Fibroblast of mammary gland (primary cell): ENCODE results near the gene ARHGAP6.
A peak's percentile ranks its signal among the peaks of the same experiment; 100 is the strongest.

ENCODE experiments used
- DNase-seq: peaks from one replicate; pipeline ENCODE4 v3.0.0-alpha.2; 2010; ENCODE audit warnings: low read depth
- H3K4me3 ChIP-seq: 2 replicates; pipeline ENCODE4 v1.5.1; 2011; ENCODE audit warnings: low read depth, mild to moderate bottlenecking, low read length, moderate library complexity; ENCODE audit not compliant: control insufficient read depth
- TF ChIP-seq, protein P1 (sequence below): conservative IDR thresholded peaks from 2 replicates; pipeline ENCODE4 v1.5.1; 2011; ENCODE audit warnings: low read depth, low read length, inconsistent platforms; ENCODE audit not compliant: control insufficient read depth, insufficient read depth

The ARHGAP6 gene

DNA sequence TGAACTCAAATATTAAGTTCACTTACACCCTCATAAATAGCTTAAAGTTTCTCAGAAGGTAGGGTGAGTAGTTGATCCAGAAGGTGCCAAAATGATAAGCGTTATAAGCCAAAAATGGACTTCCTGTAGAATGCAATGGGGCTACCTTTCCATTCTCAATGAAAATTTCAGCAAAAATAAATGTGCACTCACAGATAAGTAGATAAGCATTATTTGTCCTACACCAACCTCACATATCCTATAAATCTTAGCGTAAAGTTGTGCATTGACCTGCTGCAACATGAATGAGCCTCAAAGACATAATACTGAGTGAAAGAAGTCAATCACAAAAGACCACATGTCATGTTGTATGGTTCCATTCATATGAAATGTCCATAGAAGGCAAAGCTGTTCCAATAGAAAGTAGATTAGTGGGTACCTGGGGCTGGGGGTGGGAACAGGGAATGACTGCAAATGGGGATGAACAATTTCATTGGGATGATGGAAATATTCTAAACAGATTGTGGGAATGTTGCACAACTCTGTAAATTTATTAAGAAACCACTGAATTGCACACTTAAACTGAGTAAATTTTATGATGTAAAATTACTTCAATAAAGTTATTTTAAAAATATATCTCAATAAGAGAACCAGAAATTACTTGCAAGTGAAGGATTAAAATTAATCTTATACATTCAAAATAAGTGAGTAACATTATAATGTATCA lies 271.6 kb downstream of the ARHGAP6 start:
- DNase-seq = no peak
- H3K4me3 ChIP-seq = no peak overlapping the region
- TF ChIP-seq, protein P1, sequence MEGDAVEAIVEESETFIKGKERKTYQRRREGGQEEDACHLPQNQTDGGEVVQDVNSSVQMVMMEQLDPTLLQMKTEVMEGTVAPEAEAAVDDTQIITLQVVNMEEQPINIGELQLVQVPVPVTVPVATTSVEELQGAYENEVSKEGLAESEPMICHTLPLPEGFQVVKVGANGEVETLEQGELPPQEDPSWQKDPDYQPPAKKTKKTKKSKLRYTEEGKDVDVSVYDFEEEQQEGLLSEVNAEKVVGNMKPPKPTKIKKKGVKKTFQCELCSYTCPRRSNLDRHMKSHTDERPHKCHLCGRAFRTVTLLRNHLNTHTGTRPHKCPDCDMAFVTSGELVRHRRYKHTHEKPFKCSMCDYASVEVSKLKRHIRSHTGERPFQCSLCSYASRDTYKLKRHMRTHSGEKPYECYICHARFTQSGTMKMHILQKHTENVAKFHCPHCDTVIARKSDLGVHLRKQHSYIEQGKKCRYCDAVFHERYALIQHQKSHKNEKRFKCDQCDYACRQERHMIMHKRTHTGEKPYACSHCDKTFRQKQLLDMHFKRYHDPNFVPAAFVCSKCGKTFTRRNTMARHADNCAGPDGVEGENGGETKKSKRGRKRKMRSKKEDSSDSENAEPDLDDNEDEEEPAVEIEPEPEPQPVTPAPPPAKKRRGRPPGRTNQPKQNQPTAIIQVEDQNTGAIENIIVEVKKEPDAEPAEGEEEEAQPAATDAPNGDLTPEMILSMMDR = no peak

DNA sequence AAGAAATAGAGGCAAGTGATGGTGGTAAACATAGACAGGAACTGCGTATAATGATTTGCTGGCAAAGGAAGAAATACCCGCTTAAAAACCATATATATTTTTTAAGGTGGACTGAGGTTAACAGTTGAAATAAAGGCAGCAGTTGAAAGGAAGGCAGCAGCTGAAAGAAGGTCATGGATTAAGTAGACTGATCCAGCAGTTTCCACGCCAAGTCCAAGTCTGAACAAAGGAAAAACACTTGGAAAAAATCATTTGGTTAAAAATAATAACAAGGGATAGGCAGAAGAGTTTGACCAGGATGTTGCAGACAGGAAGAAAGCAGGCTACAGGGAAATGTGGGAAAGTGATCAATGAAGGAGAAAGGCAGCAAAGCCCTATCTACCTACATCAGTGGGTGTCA lies 278.9 kb downstream of the ARHGAP6 start:
- DNase-seq = no peak
- no peak overlapping the region for H3K4me3 ChIP-seq
- TF ChIP-seq, protein P1 = no peak

DNA sequence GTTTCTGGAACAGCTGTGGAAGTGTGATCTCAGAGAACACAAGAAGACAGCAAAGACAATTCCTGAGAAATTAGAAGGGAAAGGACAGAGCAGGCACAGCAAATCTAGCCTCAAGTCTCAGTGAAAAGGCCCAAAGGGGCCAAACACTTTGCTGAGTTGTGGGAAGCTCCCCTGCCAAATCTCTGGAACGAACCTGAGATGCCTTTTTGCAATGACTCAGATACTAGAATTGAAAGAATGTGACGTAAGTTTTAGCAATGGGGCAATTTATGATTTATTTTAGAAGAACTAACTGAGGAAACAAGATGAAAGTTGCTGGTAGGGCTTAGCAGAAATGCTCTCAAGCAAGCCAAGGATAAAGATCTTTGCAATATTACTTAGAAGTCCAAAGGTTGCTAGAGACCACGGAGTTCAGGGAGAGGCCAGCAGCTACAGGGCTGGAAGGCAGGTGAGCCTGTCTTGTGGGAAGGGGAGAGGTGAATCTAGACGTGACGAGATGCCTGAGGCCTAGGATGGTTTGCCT lies 279.7 kb downstream of the ARHGAP6 start:
- TF ChIP-seq, protein P1 = no peak
- H3K4me3 ChIP-seq = no peak overlapping the region
- DNase-seq = peak; percentile 86

DNA sequence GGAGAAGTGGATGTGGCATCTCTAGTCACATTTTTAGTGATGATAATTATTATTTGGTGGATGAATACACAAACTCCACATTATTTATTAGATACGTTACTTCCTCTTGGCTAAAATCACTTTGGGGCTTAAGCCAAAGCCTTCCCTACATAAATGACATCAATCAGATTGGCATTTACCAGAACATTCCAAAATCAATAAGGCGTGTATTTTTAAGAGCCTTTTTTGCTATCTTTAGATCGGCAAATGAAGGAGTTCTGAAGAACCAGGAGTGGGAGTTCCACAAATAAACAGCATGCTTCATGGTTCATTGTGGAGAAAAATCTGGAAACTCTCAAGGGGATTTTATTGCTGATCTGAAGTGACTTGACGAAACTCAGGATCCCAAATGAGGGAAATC lies 282.8 kb downstream of the ARHGAP6 start:
- TF ChIP-seq, protein P1 = no peak
- peak; percentile 14 for DNase-seq
- H3K4me3 ChIP-seq = no peak overlapping the region

DNA sequence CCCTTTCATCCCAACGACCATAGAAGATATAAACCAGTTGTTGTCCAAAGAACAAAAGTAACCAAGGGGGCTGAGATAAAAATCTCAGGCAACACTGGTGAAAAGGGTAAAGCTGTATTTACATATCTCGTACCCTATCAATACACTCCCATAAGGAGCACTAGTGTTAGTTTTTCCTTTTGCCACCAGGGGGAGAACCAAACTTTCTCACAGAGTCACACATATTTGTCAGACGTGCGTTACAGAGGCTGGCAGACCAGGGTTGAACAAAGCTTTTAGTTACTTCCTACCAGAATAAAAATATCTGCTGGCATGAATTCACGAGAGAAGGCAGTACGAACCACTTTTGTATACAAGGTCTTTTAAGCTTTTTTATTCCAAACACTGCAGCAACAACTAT lies 284.3 kb downstream of the ARHGAP6 start:
- DNase-seq = peak; percentile 78
- TF ChIP-seq, protein P1 = peak; percentile 66
- no peak overlapping the region for H3K4me3 ChIP-seq

DNA sequence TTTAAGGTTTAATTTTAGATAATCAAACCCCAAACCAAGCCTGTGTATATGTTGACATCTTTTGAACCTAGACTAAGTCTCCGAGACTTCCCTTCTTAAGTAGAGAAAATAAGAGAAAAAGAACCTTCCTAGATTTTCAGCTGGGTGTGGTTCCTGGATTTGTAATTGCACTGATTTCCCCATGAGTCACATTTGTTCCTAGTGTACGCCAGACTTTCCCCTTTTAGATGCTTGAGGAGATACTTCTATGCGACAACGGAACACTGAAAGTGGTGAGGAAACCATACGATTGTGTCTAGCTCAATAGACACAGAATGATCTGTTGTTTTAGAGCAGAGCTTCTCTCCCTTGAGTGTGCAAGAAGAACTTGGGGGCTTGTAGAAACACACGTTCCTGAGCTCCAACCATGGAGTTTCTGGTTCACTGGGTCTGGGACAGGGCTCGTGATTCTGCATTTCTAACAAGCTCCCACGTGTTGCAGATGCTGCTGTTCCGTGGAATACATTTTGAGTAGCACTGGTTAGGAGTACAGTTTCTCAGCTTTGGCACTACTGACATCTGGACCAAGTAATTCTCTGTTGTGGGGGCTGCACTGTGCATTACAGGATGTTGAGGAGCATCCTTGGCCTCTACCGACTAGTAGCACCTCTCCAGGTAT lies 285.4 kb downstream of the ARHGAP6 start:
- TF ChIP-seq, protein P1 = no peak
- H3K4me3 ChIP-seq = no peak overlapping the region
- DNase-seq = peak; percentile 79
